Transverse colon (tissue), 4 donors: Measurements from ENCODE around the gene CASKIN2.

ENCODE experiments used
- EP300 ChIP-seq: sonication (generic); formaldehyde crosslinking; IDR thresholded peaks from one replicate; pipeline ENCODE4 v1.6.1; 2017; ENCODE audit warnings: antibody characterized with exemption, low read depth
- POLR2A ChIP-seq: fragments of 450-650 bp; IDR thresholded peaks from one replicate; pipeline ENCODE4 v1.6.1; 2016; ENCODE audit warnings: antibody characterized with exemption, mild to moderate bottlenecking, moderate library complexity
- POLR2AphosphoS5 ChIP-seq, 3 donors: sonication (generic); formaldehyde crosslinking; IDR thresholded peaks; one replicate each; pipeline ENCODE4 v1.6.1; 2016; ENCODE audit warnings: antibody characterized with exemption in 3 of 3
- TF ChIP-seq, protein P1 (sequence below), 5 experiments: fragments of 200-600 bp in 3 of 5; fragments of 450-650 bp in 2 of 5; sonication (generic) in 3 of 5; IDR thresholded peaks; 1 replicate in 2 of 5; 2 replicates in 3 of 5; pipeline ENCODE4 v1.5.1; 2016 to 2017; ENCODE audit warnings: antibody characterized with exemption in 5 of 5, inconsistent platforms in 3 of 5, mild to moderate bottlenecking in 2 of 5, moderate library complexity in 1 of 5

- TF ChIP-seq POLR2A (no peak), EP300 (no peak), POLR2AphosphoS5 (IDR thresholded peaks at IDR 0.05) (no peak)
- TF ChIP-seq, protein P1, sequence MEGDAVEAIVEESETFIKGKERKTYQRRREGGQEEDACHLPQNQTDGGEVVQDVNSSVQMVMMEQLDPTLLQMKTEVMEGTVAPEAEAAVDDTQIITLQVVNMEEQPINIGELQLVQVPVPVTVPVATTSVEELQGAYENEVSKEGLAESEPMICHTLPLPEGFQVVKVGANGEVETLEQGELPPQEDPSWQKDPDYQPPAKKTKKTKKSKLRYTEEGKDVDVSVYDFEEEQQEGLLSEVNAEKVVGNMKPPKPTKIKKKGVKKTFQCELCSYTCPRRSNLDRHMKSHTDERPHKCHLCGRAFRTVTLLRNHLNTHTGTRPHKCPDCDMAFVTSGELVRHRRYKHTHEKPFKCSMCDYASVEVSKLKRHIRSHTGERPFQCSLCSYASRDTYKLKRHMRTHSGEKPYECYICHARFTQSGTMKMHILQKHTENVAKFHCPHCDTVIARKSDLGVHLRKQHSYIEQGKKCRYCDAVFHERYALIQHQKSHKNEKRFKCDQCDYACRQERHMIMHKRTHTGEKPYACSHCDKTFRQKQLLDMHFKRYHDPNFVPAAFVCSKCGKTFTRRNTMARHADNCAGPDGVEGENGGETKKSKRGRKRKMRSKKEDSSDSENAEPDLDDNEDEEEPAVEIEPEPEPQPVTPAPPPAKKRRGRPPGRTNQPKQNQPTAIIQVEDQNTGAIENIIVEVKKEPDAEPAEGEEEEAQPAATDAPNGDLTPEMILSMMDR (IDR thresholded peaks at IDR 0.05): no peak
Measured at GRCh38 chr17:75475144-75475835, 40.0 kb downstream of the CASKIN2 start.
